ENCODE measurements around the gene GABRA1. TPM values are rescaled to one million over a fixed set of nuclear protein-coding genes. Genes with fewer than 3 reads are reported as not detected.

GABRA1 gene
- total and polyA plus RNA-seq, 2 donors (not counting 3 experiments of a cell fraction or from before 2014, with no cell fraction given): not detected

- Histone ChIP-seq H3K4me1 (ENCODE audit: control insufficient read depth, extremely low read depth, insufficient read depth, low read length) (no peaks in the 10 kb centered on the region), H3K4me3 (replicated peaks in 1 of 3; ENCODE audit: insufficient read depth in 1 of 3, low read depth in 1 of 3, low read length in 3 of 3) (no peak overlapping the region), H3K27me3 (ENCODE audit: control insufficient read depth in 2 of 2, insufficient read depth in 2 of 2, low read length in 2 of 2) (no peaks in the 10 kb centered on the region), H3K9ac (replicated peaks; ENCODE audit: extremely low read depth, insufficient read depth, low read length) (no peak overlapping the region), H3K27ac (ENCODE audit: insufficient read depth, low read depth, low read length) (no peak overlapping the region), H3K4me2 (ENCODE audit: insufficient read depth, low read length) (no peak overlapping the region), H4K20me1 (replicated peaks; ENCODE audit: control insufficient read depth, extremely low read depth, insufficient read depth, low read length) (no peaks in the 10 kb centered on the region), H3K9me3 (replicated peaks; ENCODE audit: control insufficient read depth, insufficient read depth, low read length) (no peaks in the 10 kb centered on the region), H3K9me1 (replicated peaks; ENCODE audit: control insufficient read depth, extremely low read depth, insufficient read depth, low read length) (no peaks in the 10 kb centered on the region), H3K36me3 (ENCODE audit: control insufficient read depth in 2 of 2, extremely low read depth in 1 of 2, insufficient read depth in 2 of 2, low read length in 2 of 2) (no peaks in the 10 kb centered on the region), H3K79me2 (ENCODE audit: control insufficient read depth, insufficient read depth, low read length) (no peaks in the 10 kb centered on the region), H2AFZ (ENCODE audit: low read depth, low read length) (no peak overlapping the region)
- POLR2A ChIA-PET: no interaction called here
- BruUV-seq (replicated peaks): no TSS peak
- CTCF ChIA-PET: no interaction called here
- dilution Hi-C loops (cut with MboI; ENCODE audit: extremely low pct_ligation_motif_present, low sequenced_read_pairs): no loop called here
- FAIRE-seq: no peak
- DNase-seq (ENCODE audit: low read depth, low spot score): no peak
- TF ChIP-seq CTCF (IDR thresholded peaks at IDR 0.05; ENCODE audit: extremely low read depth in 1 of 2, insufficient read depth in 1 of 2, low read depth in 1 of 2, low read length in 2 of 2): no peak
- TF ChIP-seq MAX (IDR thresholded peaks at IDR 0.05; ENCODE audit: insufficient read depth, insufficient read length): no peak
- TF ChIP-seq POLR2AphosphoS5 (IDR thresholded peaks at IDR 0.05; ENCODE audit: insufficient read depth, low read depth, low read length): no peak
- TF ChIP-seq GATA2 (IDR thresholded peaks at IDR 0.05; ENCODE audit: insufficient read depth, insufficient read length, low read depth, low read length): no peak
- TF ChIP-seq POLR2A (IDR thresholded peaks at IDR 0.05; ENCODE audit: low read depth, low read length): no peak
- TF ChIP-seq FOS (IDR thresholded peaks at IDR 0.05; ENCODE audit: borderline replicate concordance, insufficient read depth, low read length): no peak
- TF ChIP-seq MYC (IDR thresholded peaks at IDR 0.05; ENCODE audit: low read depth, low read length): no peak
- TF ChIP-seq EZH2 (IDR thresholded peaks at IDR 0.05; ENCODE audit: borderline replicate concordance, low read depth, low read length, severe bottlenecking): no peak
- no peak for TF ChIP-seq JUN (IDR thresholded peaks at IDR 0.05; ENCODE audit: borderline replicate concordance, insufficient read depth, insufficient read length, low read depth)
- intact Hi-C loops (cut with micrococcal nuclease): no loop called here
Observed at GRCh38 chr5:161934486-161934885, 86.6 kb downstream of the GABRA1 start.

All from endothelial cell of umbilical vein (primary cell).